HG03521 (cell line): Measurements from ENCODE around the gene PALMD.

Experiments used
- ATAC-seq: cut with Tn5 transposase; IDR thresholded peaks from one replicate; pipeline ENCODE4 v1.9.1; 2021; ENCODE audit warnings: mild to moderate bottlenecking, moderate library complexity; ENCODE audit not compliant: unreplicated experiment

Gene PALMD

GRCh38 chr1:99737016-99737415, 91.1 kb downstream of the PALMD start:
- ATAC-seq: no peak

GRCh38 chr1:99738858-99739465, 93.0 kb downstream of the PALMD start:
- no peak for ATAC-seq

- no peak for ATAC-seq
Observed at GRCh38 chr1:99740141-99740540, 94.2 kb downstream of the PALMD start.
